MM.1S (cell line): Measurements from ENCODE around the gene WDR36.
A peak's percentile ranks its signal among the peaks of the same experiment; 100 is the strongest.

ENCODE experiments used
- DNase-seq: peaks from one replicate; pipeline ENCODE4 v3.0.0-alpha.2; 2015
- H2AFZ ChIP-seq: fragments of 300-600 bp; sonication (generic); 2 replicates; pipeline ENCODE4 v1.6.0; 2016; ENCODE audit warnings: antibody characterized with exemption, low read length
- H3F3A ChIP-seq: fragments of 300-600 bp; sonication (generic); 2 replicates; pipeline ENCODE4 v1.6.1; 2016; ENCODE audit warnings: mild to moderate bottlenecking, antibody characterized with exemption, low read length, moderate library complexity, mixed read lengths; ENCODE audit not compliant: insufficient read depth
- H3K27ac ChIP-seq: fragments of 300-600 bp; sonication (generic); 2 replicates; pipeline ENCODE4 v1.5.1; 2016; ENCODE audit warnings: mild to moderate bottlenecking, low read length
- H3K27me3 ChIP-seq: fragments of 300-600 bp; sonication (generic); replicated peaks from 2 replicates; pipeline ENCODE4 v1.6.0; 2016; ENCODE audit warnings: low read length; ENCODE audit not compliant: insufficient read depth
- H3K36me3 ChIP-seq: fragments of 300-600 bp; sonication (generic); replicated peaks from 2 replicates; pipeline ENCODE4 v1.6.1; 2016; ENCODE audit warnings: mild to moderate bottlenecking, low read length, mixed read lengths; ENCODE audit not compliant: insufficient read depth
- H3K4me1 ChIP-seq: fragments of 300-600 bp; sonication (generic); 2 replicates; pipeline ENCODE4 v1.6.1; 2016; ENCODE audit warnings: low read length, mixed read lengths
- H3K4me2 ChIP-seq: fragments of 300-600 bp; sonication (generic); 2 replicates; pipeline ENCODE4 v1.6.0; 2016; ENCODE audit warnings: low read depth, low read length
- H3K4me3 ChIP-seq: fragments of 300-600 bp; sonication (generic); 2 replicates; pipeline ENCODE4 v1.5.1; 2016; ENCODE audit warnings: low read length, mixed read lengths
- H3K79me2 ChIP-seq: fragments of 300-600 bp; sonication (generic); 2 replicates; pipeline ENCODE4 v1.6.1; 2016; ENCODE audit warnings: mixed run types, low read length, mixed read lengths
- H3K9ac ChIP-seq: fragments of 300-600 bp; sonication (generic); 2 replicates; pipeline ENCODE4 v1.6.1; 2016; ENCODE audit warnings: low read length, mixed read lengths
- H3K9me2 ChIP-seq: fragments of 300-600 bp; sonication (generic); replicated peaks from 2 replicates; pipeline ENCODE4 v1.6.1; 2016; ENCODE audit warnings: mild to moderate bottlenecking, low read length, mixed read lengths; ENCODE audit not compliant: insufficient read depth
- H3K9me3 ChIP-seq: fragments of 300-600 bp; sonication (generic); replicated peaks from 2 replicates; pipeline ENCODE4 v1.6.1; 2016; ENCODE audit warnings: mild to moderate bottlenecking, low read length, mixed read lengths; ENCODE audit not compliant: insufficient read depth
- H4K20me1 ChIP-seq: fragments of 300-600 bp; sonication (generic); 2 replicates; pipeline ENCODE4 v1.6.1; 2016; ENCODE audit warnings: mild to moderate bottlenecking, low read length, moderate library complexity, mixed read lengths; ENCODE audit not compliant: insufficient read depth
- EZH2 ChIP-seq: fragments of 300-600 bp; sonication (generic); optimal IDR thresholded peaks from 2 replicates; pipeline ENCODE3; 2017; ENCODE audit warnings: low read depth, mild to moderate bottlenecking, antibody characterized with exemption, low read length, mixed read lengths
- EZH2phosphoT487 ChIP-seq: fragments of 300-600 bp; sonication (generic); IDR thresholded peaks from 2 replicates; pipeline ENCODE4 v1.6.1; 2018; ENCODE audit warnings: antibody characterized with exemption, low read length
- TF ChIP-seq, protein P1 (sequence below): fragments of 300-600 bp; sonication (generic); IDR thresholded peaks from 2 replicates; pipeline ENCODE4 v1.5.1; 2016; ENCODE audit warnings: antibody characterized with exemption, low read length, mixed read lengths

WDR36 gene

DNA sequence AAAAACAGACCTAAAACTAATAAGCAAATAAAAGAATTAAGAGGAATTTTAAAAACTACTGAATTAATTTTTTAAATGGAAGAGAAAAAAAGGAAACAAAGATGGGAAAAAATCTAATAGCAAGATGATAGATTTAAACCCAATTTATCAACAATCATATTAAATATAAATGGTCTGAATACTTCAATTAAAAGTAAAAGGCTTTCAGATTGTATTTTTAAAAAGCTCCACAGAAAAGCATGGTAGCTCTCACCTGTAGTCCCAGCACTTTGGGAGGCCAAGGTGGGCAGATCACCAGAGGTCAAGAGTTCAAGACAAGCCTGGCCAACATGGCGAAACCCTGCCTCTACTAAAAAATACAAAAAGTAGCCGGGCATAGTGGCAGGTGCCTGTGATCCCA, 32.0 kb upstream of the WDR36 start:
- Histone ChIP-seq H3F3A (no peaks in the 10 kb centered on the region), H3K27me3 (no peaks in the 10 kb centered on the region), H3K9me2 (no peaks in the 10 kb centered on the region), H3K9ac (no peak overlapping the region), H3K4me1 (no peaks in the 10 kb centered on the region), H4K20me1 (no peaks in the 10 kb centered on the region), H3K4me3 (no peak overlapping the region), H3K9me3 (no peaks in the 10 kb centered on the region), H3K36me3 (no peaks in the 10 kb centered on the region), H3K27ac (no peak overlapping the region), H2AFZ (no peak overlapping the region), H3K4me2 (no peak overlapping the region), H3K79me2 (no peaks in the 10 kb centered on the region)
- TF ChIP-seq EZH2phosphoT487, result no peak
- TF ChIP-seq, protein P1, sequence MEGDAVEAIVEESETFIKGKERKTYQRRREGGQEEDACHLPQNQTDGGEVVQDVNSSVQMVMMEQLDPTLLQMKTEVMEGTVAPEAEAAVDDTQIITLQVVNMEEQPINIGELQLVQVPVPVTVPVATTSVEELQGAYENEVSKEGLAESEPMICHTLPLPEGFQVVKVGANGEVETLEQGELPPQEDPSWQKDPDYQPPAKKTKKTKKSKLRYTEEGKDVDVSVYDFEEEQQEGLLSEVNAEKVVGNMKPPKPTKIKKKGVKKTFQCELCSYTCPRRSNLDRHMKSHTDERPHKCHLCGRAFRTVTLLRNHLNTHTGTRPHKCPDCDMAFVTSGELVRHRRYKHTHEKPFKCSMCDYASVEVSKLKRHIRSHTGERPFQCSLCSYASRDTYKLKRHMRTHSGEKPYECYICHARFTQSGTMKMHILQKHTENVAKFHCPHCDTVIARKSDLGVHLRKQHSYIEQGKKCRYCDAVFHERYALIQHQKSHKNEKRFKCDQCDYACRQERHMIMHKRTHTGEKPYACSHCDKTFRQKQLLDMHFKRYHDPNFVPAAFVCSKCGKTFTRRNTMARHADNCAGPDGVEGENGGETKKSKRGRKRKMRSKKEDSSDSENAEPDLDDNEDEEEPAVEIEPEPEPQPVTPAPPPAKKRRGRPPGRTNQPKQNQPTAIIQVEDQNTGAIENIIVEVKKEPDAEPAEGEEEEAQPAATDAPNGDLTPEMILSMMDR, result no peak
- no peak for TF ChIP-seq EZH2
- DNase-seq, result no peak

DNA sequence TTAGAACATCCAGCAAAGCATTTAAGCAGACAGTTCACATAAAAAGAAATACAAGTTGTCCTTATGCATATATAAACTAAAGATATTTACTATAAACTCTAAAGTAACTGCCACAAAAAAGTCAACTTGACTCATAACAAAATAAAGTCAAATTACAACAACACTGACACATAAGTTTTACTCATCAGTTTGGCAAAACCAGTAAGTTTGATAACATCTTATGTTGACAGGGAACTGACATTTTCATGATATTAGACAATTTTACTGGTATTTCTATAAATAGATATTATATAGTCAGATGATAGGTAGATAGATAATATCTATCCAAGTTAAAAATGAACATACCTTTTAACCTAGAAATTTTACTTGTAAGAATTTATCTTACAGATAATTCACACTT, 30.5 kb upstream of the WDR36 start:
- H3K4me2 ChIP-seq, result no peak overlapping the region
- no peaks in the 10 kb centered on the region for H3K4me1 ChIP-seq
- TF ChIP-seq, protein P1, result no peak
- no peak for TF ChIP-seq EZH2
- TF ChIP-seq EZH2phosphoT487, result no peak
- no peaks in the 10 kb centered on the region for H3K79me2 ChIP-seq
- no peaks in the 10 kb centered on the region for H3K9me3 ChIP-seq
- no peak overlapping the region for H3K4me3 ChIP-seq
- H3K9me2 ChIP-seq, result no peaks in the 10 kb centered on the region
- no peak overlapping the region for H3K9ac ChIP-seq
- no peak overlapping the region for H3K27ac ChIP-seq
- H4K20me1 ChIP-seq, result no peaks in the 10 kb centered on the region
- DNase-seq, result no peak
- H3F3A ChIP-seq, result no peaks in the 10 kb centered on the region
- no peaks in the 10 kb centered on the region for H3K36me3 ChIP-seq
- H3K27me3 ChIP-seq, result no peaks in the 10 kb centered on the region
- no peak overlapping the region for H2AFZ ChIP-seq

GRCh38 chr5:111063709-111064322, 28.3 kb upstream of the WDR36 start:
- no peaks in the 10 kb centered on the region for H3F3A ChIP-seq

More at GRCh38 chr5:111063709-111064322, 28.3 kb upstream of the WDR36 start:
- no peak overlapping the region for H3K4me2 ChIP-seq
- no peaks in the 10 kb centered on the region for H3K9me3 ChIP-seq
- TF ChIP-seq, protein P1, result peak; percentile 52
- TF ChIP-seq EZH2phosphoT487, result no peak
- H3K27ac ChIP-seq, result no peak overlapping the region
- no peak overlapping the region for H3K9ac ChIP-seq
- H3K27me3 ChIP-seq, result no peaks in the 10 kb centered on the region
- H4K20me1 ChIP-seq, result no peaks in the 10 kb centered on the region
- no peaks in the 10 kb centered on the region for H3K9me2 ChIP-seq
- H2AFZ ChIP-seq, result no peak overlapping the region
- no peak overlapping the region for H3K4me3 ChIP-seq
- H3K79me2 ChIP-seq, result no peaks in the 10 kb centered on the region
- no peaks in the 10 kb centered on the region for H3K36me3 ChIP-seq
- no peaks in the 10 kb centered on the region for H3K4me1 ChIP-seq
- peak; percentile 45 for DNase-seq
